PC-3 (cell line): ENCODE measurements around the gene GCA. TPM values are rescaled to one million over a fixed set of nuclear protein-coding genes. Genes with fewer than 3 reads are reported as not detected.

Experiments used
- ATAC-seq: fragments of 200-7000 bp; cut with Tn5 transposase; 2 replicates; pipeline ENCODE4 v1.9.1; 2020; ENCODE audit warnings: mild to moderate bottlenecking, moderate library complexity
- BruUV-seq: library from RNA; stranded (reverse); fragments of 400-500 nt; replicated peaks from 2 replicates; lab custom pipeline; 2021; lab: Mats Ljungman, UMichigan
- CTCF ChIA-PET: fragments of 300-600 bp; sonication (Branson Sonifier 250); formaldehyde crosslinking; loops from one replicate; lab custom pipeline; 2022; ENCODE audit warnings: antibody characterized with exemption; lab: Charles Lee
- POLR2A ChIA-PET: fragments of 300-600 bp; sonication (Branson Sonifier 250); formaldehyde crosslinking; loops from one replicate; lab custom pipeline; 2022; ENCODE audit warnings: antibody characterized with exemption; ENCODE audit not compliant: unreplicated experiment; lab: Charles Lee
- DNase-seq: peaks from one replicate; pipeline ENCODE4 v3.0.0-alpha.2; 2015
- H2AFZ ChIP-seq: fragments of 300-600 bp; sonication (generic); 2 replicates; pipeline ENCODE4 v1.6.0; 2016; ENCODE audit warnings: antibody characterized with exemption, low read length
- H3F3A ChIP-seq: fragments of 300-600 bp; sonication (generic); one replicate; pipeline ENCODE4 v1.6.0; 2017; ENCODE audit warnings: antibody characterized with exemption, low read length, control low read depth, mild to moderate bottlenecking; ENCODE audit not compliant: unreplicated experiment
- H3K27ac ChIP-seq: fragments of 300-600 bp; sonication (generic); 2 replicates; pipeline ENCODE4 v1.5.1; 2016; ENCODE audit warnings: mild to moderate bottlenecking, low read length
- H3K27me3 ChIP-seq: fragments of 300-600 bp; sonication (generic); 2 replicates; pipeline ENCODE4 v1.6.1; 2016; ENCODE audit warnings: low read length, mixed read lengths
- H3K36me3 ChIP-seq: fragments of 300-600 bp; sonication (generic); 2 replicates; pipeline ENCODE4 v1.6.1; 2016; ENCODE audit warnings: low read depth, mixed run types, low read length, mixed read lengths
- H3K4me1 ChIP-seq: fragments of 300-600 bp; sonication (generic); 2 replicates; pipeline ENCODE4 v1.5.1; 2016; ENCODE audit warnings: low read length; ENCODE audit not compliant: insufficient read depth
- H3K4me2 ChIP-seq: fragments of 300-600 bp; sonication (generic); 2 replicates; pipeline ENCODE4 v1.6.0; 2016; ENCODE audit warnings: low read length
- H3K4me3 ChIP-seq: fragments of 300-600 bp; sonication (generic); 2 replicates; pipeline ENCODE4 v1.5.1; 2016; ENCODE audit warnings: mild to moderate bottlenecking, low read length, mixed read lengths
- H3K79me2 ChIP-seq: fragments of 300-600 bp; sonication (generic); 2 replicates; pipeline ENCODE4 v1.6.1; 2017; ENCODE audit warnings: low read length, mixed read lengths
- H3K9ac ChIP-seq: fragments of 300-600 bp; sonication (generic); 2 replicates; pipeline ENCODE4 v1.6.0; 2016; ENCODE audit warnings: mild to moderate bottlenecking, low read length
- H3K9me2 ChIP-seq: fragments of 300-600 bp; sonication (generic); replicated peaks from 2 replicates; pipeline ENCODE4 v1.6.1; 2016; ENCODE audit warnings: mixed run types, low read length, mixed read lengths
- H3K9me3 ChIP-seq: fragments of 300-600 bp; sonication (generic); 2 replicates; pipeline ENCODE4 v1.6.1; 2016; ENCODE audit warnings: low read length, mixed read lengths
- H4K20me1 ChIP-seq: fragments of 300-600 bp; sonication (generic); 2 replicates; pipeline ENCODE4 v1.6.1; 2016; ENCODE audit warnings: low read length, mixed read lengths
- EZH2 ChIP-seq: fragments of 300-600 bp; sonication (generic); IDR thresholded peaks from one replicate; pipeline ENCODE4 v1.6.1; 2017; ENCODE audit warnings: antibody characterized with exemption, mild to moderate bottlenecking, low read length; ENCODE audit not compliant: unreplicated experiment
- EZH2phosphoT487 ChIP-seq: fragments of 300-600 bp; sonication (generic); IDR thresholded peaks from 2 replicates; pipeline ENCODE4 v1.6.1; 2018; ENCODE audit warnings: mild to moderate bottlenecking, antibody characterized with exemption, low read length, borderline replicate concordance
- intact Hi-C: fragments of 100-400 bp; cut with micrococcal nuclease; formaldehyde crosslinking; loops from 2 replicates; pipeline ENCODE4 v1.9.0; 2023
- total RNA-seq: library from RNA; depleted of rRNA; stranded (reverse); fragments of >200 nt; gene quantifications from 2 replicates; pipeline ENCODE4 v1.2.3, GENCODE V29; 2014
- TF ChIP-seq, protein P1 (sequence below): fragments of 300-600 bp; sonication (generic); conservative IDR thresholded peaks from 2 replicates; pipeline ENCODE4 v1.5.1; 2017; ENCODE audit warnings: antibody characterized with exemption, low read depth, mild to moderate bottlenecking, low read length

GCA gene
- total RNA-seq, 1 experiment from 2014 or later = 18.7 TPM

DNA sequence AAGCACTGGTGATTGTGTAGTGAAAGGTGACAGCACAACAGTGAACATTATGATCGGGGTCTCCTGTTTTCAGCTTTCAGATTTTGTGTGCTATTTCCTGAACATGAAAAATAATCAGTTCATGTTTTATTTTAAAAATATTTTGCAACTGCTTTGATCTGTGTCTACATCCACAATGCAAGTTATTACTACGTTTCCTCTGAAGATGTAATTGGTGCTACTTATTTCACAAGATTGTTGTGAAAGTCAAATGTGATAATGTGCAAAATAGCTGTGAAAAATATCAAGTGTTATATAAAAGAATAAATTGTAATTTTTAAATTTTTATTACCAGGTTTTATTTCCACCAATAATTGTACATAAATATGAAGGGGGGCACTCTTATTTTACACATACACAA is 6.1 kb upstream of the GCA start:
- no peaks in the 10 kb centered on the region for H3K9me2 ChIP-seq
- H3K27me3 ChIP-seq = no peaks in the 10 kb centered on the region
- intact Hi-C loops = no loop called here
- no peaks in the 10 kb centered on the region for H3K36me3 ChIP-seq
- no peak overlapping the region for H3K4me3 ChIP-seq
- DNase-seq (no peak), ATAC-seq (no peak)
- H3K9me3 ChIP-seq = no peaks in the 10 kb centered on the region
- H4K20me1 ChIP-seq = no peaks in the 10 kb centered on the region
- H3K4me1 ChIP-seq = no peaks in the 10 kb centered on the region
- BruUV-seq = no TSS peak
- no peaks in the 10 kb centered on the region for H3K79me2 ChIP-seq
- TF ChIP-seq, protein P1, sequence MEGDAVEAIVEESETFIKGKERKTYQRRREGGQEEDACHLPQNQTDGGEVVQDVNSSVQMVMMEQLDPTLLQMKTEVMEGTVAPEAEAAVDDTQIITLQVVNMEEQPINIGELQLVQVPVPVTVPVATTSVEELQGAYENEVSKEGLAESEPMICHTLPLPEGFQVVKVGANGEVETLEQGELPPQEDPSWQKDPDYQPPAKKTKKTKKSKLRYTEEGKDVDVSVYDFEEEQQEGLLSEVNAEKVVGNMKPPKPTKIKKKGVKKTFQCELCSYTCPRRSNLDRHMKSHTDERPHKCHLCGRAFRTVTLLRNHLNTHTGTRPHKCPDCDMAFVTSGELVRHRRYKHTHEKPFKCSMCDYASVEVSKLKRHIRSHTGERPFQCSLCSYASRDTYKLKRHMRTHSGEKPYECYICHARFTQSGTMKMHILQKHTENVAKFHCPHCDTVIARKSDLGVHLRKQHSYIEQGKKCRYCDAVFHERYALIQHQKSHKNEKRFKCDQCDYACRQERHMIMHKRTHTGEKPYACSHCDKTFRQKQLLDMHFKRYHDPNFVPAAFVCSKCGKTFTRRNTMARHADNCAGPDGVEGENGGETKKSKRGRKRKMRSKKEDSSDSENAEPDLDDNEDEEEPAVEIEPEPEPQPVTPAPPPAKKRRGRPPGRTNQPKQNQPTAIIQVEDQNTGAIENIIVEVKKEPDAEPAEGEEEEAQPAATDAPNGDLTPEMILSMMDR = no peak
- TF ChIP-seq EZH2 = no peak
- TF ChIP-seq EZH2phosphoT487 = no peak
- ChIA-PET CTCF (no interaction called here), POLR2A (no interaction called here)
- H3K9ac ChIP-seq = no peak overlapping the region
- no peaks in the 10 kb centered on the region for H3F3A ChIP-seq
- H2AFZ ChIP-seq = no peak overlapping the region
- H3K27ac ChIP-seq = no peak overlapping the region
- H3K4me2 ChIP-seq = no peak overlapping the region

DNA sequence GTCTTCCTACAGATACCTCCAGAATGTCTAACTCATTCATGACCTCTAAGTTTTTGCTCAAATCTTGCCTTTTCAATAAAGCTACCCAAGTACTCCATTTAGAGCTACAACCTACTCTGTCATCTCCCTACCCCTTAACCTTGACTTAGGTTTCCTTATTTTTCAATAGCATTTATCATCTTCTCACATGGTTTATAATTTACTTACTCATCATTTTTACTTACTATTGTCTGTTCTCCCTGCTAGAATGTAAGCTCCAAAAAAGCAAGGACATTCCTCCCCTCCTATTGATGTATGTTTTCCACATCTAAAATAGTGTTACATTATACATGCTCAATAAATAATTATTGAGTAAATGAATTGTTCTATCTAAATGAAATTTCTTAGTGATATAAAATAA is 3.1 kb upstream of the GCA start:
- H3K4me3 ChIP-seq = no peak overlapping the region
- H3K9me3 ChIP-seq = no peaks in the 10 kb centered on the region
- no peak for DNase-seq
- H3K27me3 ChIP-seq = no peaks in the 10 kb centered on the region
- ChIA-PET CTCF (no interaction called here), POLR2A (no interaction called here)
- H3K36me3 ChIP-seq = no peaks in the 10 kb centered on the region
- ATAC-seq = no peak
- intact Hi-C loops = no loop called here
- H4K20me1 ChIP-seq = no peaks in the 10 kb centered on the region
- peaks cover 10% of the 10 kb centered on the region for H3K4me1 ChIP-seq
- no peak overlapping the region for H3K27ac ChIP-seq
- H3K9ac ChIP-seq = no peak overlapping the region
- H3K4me2 ChIP-seq = no peak overlapping the region
- BruUV-seq = no TSS peak
- no peaks in the 10 kb centered on the region for H3K9me2 ChIP-seq
- no peak overlapping the region for H2AFZ ChIP-seq
- H3F3A ChIP-seq = no peaks in the 10 kb centered on the region
- TF ChIP-seq, protein P1 = no peak
- TF ChIP-seq EZH2phosphoT487 (no peak), EZH2 (no peak)
- peaks cover 9% of the 10 kb centered on the region for H3K79me2 ChIP-seq

DNA sequence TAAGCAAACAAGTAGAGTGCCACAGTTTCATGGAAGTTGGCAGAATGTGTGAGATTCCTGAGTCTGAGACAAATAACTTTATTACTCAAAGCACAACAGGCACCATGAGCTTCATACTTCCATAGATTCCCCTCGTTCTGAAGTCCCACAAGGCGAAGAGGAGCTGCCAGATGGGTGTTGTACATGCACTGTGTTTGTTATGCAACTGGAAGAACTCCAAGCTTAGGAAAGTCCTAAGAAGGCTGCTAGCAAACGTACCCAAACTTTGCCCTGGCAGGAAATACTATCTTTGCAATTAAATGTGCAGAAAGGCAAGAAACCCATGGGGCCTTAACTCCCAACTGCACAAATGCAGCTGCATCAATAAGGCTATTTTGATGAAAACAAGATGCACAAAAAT is 1.6 kb upstream of the GCA start:
- POLR2A ChIA-PET = no interaction called here
- CTCF ChIA-PET = no interaction called here
- Histone ChIP-seq H3K27ac (no peak overlapping the region), H3K27me3 (no peaks in the 10 kb centered on the region), H3K9ac (no peak overlapping the region), H2AFZ (no peak overlapping the region), H3F3A (no peaks in the 10 kb centered on the region), H3K9me3 (no peaks in the 10 kb centered on the region), H3K4me3 (no peak overlapping the region), H3K79me2 (peaks cover 9% of the 10 kb centered on the region), H3K4me2 (no peak overlapping the region), H4K20me1 (no peaks in the 10 kb centered on the region), H3K4me1 (peaks cover 10% of the 10 kb centered on the region), H3K36me3 (no peaks in the 10 kb centered on the region), H3K9me2 (no peaks in the 10 kb centered on the region)
- intact Hi-C loops = no loop called here
- no peak for ATAC-seq
- DNase-seq = no peak
- TF ChIP-seq EZH2 (no peak), EZH2phosphoT487 (no peak)
- TF ChIP-seq, protein P1 = no peak
- BruUV-seq = no TSS peak
